Kidney epithelial cell (primary cell): ENCODE measurements around the gene FAM118B. TPM values are rescaled to one million over a fixed set of nuclear protein-coding genes. Genes with fewer than 3 reads are reported as not detected.

Source experiments
- DNase-seq: peaks from one replicate; pipeline ENCODE4 v3.0.0-alpha.2; 2010; ENCODE audit warnings: low read depth
- H3K27me3 ChIP-seq: 2 replicates; pipeline ENCODE4 v1.6.0; 2011; ENCODE audit warnings: low read length; ENCODE audit not compliant: control insufficient read depth, insufficient read depth
- H3K36me3 ChIP-seq: 2 replicates; pipeline ENCODE4 v1.5.1; 2011; ENCODE audit warnings: low read length; ENCODE audit not compliant: control insufficient read depth, insufficient read depth
- H3K4me3 ChIP-seq: 2 replicates; pipeline ENCODE4 v1.5.1; 2011; ENCODE audit warnings: low read depth, mild to moderate bottlenecking, control low read depth, low read length
- total RNA-seq: library from RNA; depleted of rRNA; stranded (reverse); fragments of >200 nt; gene quantifications from 2 replicates; pipeline ENCODE4 v1.2.3, GENCODE V29; 2015
- TF ChIP-seq, protein P1 (sequence below): IDR thresholded peaks from 2 replicates; pipeline ENCODE4 v1.5.1; 2011; ENCODE audit warnings: mild to moderate bottlenecking, moderate library complexity, low read length, control low read depth, inconsistent platforms; ENCODE audit not compliant: insufficient read depth, poor library complexity, severe bottlenecking

Gene FAM118B
- total RNA-seq, 1 donor from 2014 or later: 36.0 TPM

DNA sequence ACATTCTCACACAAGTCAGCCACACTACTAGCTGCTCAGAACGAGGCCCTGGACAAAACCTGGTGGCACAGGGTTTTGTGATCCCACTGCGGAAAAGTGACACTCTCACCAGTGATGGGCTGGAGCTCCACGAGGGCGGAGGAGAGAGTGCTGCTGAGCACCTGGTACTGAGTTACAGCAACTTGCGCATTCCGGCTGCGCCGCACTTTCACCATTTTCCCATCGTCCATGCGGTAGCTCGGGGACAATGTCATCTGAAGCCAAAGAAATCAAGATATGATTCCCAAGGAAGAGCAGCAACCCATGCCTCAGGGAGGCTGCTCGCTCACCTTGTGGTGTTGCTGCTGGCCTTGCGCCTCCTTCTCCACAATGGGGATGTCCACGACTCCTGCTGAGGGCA is 6.2 kb upstream of the FAM118B start:
- Histone ChIP-seq H3K4me3 (no peak overlapping the region), H3K36me3 (peaks cover 3% of the 10 kb centered on the region), H3K27me3 (no peaks in the 10 kb centered on the region)
- TF ChIP-seq, protein P1, sequence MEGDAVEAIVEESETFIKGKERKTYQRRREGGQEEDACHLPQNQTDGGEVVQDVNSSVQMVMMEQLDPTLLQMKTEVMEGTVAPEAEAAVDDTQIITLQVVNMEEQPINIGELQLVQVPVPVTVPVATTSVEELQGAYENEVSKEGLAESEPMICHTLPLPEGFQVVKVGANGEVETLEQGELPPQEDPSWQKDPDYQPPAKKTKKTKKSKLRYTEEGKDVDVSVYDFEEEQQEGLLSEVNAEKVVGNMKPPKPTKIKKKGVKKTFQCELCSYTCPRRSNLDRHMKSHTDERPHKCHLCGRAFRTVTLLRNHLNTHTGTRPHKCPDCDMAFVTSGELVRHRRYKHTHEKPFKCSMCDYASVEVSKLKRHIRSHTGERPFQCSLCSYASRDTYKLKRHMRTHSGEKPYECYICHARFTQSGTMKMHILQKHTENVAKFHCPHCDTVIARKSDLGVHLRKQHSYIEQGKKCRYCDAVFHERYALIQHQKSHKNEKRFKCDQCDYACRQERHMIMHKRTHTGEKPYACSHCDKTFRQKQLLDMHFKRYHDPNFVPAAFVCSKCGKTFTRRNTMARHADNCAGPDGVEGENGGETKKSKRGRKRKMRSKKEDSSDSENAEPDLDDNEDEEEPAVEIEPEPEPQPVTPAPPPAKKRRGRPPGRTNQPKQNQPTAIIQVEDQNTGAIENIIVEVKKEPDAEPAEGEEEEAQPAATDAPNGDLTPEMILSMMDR: no peak
- DNase-seq: no peak

DNA sequence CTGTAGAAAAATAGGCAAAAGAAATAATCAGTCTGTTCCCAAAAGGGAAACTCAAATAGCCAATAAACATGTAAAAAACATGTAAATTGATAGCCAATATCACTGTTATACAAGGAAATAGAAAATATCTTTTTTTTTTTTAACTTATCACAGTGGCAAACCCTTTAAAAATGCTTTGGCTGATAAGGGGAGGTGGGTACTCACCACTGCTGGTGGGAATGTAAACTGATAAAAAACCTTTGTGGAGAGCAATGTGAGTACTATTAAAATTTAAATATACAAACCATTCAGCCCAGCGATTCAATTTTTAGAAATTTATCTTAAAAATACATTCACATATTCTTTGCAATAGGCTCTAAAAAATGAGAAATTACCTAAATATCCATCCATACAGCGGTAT is 3.7 kb upstream of the FAM118B start:
- DNase-seq: no peak
- Histone ChIP-seq H3K27me3 (no peaks in the 10 kb centered on the region), H3K36me3 (peaks cover 2% of the 10 kb centered on the region), H3K4me3 (no peak overlapping the region)
- TF ChIP-seq, protein P1: no peak

DNA sequence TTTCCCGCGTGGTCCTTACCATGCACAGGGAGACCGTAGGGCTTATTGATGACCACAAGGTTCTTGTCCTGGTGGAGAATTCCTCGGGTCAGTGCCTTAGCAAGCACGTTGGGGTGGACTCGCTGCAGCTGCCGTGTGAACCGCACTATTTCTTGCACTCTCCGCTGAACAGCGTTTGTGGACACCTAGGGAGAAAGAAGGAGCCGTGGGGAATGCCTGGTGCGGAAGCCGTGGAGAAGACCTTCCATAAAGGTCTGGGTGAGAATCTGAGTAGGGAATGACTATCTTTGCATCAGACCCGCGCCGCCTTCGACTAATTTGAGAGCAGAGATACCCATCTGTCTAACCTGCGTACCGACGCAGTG is 729 bp upstream of the FAM118B start:
- H3K36me3 ChIP-seq: no peaks in the 10 kb centered on the region
- TF ChIP-seq, protein P1: no peak
- no peaks in the 10 kb centered on the region for H3K27me3 ChIP-seq
- peak overlapping the region; percentile 83 for H3K4me3 ChIP-seq
- no peak for DNase-seq

DNA sequence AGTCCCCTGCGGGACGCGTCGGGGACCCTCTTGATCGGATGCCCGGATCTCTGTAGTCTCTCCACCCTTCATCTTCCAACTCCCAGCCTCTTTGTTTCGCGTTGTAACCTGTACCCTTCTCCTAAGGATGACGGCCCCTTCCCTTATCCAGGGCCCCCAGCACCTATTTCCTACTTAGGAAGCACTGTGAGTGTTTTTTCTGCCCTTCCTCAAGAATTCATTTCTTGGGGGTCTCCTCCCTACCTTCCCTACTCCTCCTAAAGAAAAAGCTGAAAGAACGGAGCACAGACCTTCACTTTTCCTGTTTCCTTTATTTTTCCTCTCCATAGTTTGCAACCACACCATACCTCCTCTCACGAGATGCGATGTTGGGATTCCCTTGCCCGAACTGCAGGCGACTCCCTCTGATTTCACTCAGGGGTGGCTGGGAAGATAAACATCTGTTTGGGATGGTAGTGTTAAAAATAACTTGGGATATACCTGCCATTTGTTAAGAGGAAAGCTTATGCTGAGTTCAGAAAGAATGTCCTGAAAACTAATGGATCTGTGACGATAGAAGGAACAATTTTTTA is 593 bp downstream of the FAM118B start:
- no peaks in the 10 kb centered on the region for H3K36me3 ChIP-seq
- DNase-seq: no peak
- TF ChIP-seq, protein P1: no peak
- peak overlapping the region; percentile 83 for H3K4me3 ChIP-seq
- no peaks in the 10 kb centered on the region for H3K27me3 ChIP-seq

DNA sequence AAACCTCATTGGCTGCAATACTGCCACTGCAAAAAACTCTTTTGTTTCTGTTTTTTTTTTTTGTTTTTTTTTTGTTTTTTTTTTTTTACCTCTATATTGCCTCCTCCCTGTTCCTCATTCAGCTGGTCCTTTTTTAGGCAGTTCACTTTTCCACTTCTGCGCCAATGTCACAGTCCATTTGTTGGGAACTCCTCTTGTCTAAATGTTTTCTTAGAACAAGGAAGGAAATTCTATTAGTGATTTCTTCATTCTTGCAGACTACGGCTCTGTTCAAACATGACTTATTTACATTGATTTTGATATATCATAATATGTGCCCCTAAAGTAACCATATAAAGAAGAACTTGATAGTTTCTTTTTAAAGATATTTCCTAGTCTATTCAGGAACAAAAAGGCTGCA is 2.9 kb downstream of the FAM118B start:
- no peak for DNase-seq
- H3K4me3 ChIP-seq: no peak overlapping the region
- H3K27me3 ChIP-seq: no peaks in the 10 kb centered on the region

DNA sequence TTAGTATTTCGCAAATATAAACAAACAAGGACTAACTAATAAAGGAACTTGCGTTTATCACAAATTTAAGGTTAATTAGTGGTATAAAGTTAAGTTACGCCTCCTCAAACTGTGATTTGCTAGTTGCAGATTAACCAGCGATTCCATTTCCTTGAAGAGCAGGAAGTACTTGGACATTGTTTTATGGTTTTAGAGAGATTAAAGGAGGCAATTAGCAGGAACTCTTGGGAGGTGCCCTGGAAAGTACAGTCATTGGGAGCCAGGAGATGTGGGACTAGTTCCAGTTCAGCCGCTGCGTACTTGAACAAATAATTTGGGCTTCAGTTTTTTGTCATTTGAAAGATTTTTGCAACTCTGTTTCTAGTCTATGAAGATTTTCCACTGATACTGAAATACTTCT is 3.3 kb downstream of the FAM118B start:
- Histone ChIP-seq H3K27me3 (no peaks in the 10 kb centered on the region), H3K4me3 (no peak overlapping the region), H3K36me3 (no peaks in the 10 kb centered on the region)
- no peak for DNase-seq
- TF ChIP-seq, protein P1: no peak

More for the DNA sequence above, 2.9 kb downstream of the FAM118B start:
- TF ChIP-seq, protein P1: no peak
- no peaks in the 10 kb centered on the region for H3K36me3 ChIP-seq
